ENCODE data around the gene WWC2. TPM values are rescaled to one million over a fixed set of nuclear protein-coding genes. Genes with fewer than 3 reads are reported as not detected.

WWC2 gene
- total RNA-seq, 1 donor from 2014 or later = 0.47 TPM

DNA sequence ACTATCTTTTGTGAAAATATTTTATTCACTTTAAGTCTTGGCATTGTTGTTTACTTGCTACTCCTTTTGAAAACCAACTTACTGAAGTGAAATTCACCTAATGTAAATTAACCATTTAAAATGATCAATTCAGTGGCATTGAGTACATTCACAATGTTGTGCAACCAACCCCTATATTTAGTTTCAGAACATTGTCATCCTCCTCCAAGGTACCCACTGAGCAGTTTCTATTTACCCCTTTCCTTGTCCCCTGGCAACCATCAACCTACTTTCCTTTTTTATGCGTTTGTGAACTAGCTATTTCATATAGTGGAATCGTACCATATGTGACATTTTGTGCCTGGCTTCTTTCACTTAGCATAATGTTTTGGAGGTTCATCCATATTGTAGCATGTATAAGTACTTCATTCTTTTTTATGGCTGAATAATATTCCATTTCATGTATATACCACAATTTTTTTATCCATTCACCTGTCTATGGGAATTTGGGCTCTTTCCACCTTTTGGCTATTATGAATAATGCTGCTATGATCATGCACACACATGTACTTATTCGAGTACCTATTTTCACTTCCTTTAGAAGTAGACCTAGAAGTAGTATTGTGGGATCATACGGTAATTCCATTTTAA lies 85.0 kb downstream of the WWC2 start:
- Mint-ChIP-seq H3K4me1 (no peaks in the 10 kb centered on the region), H3K4me3 (no peak overlapping the region), H3K27ac (no peak overlapping the region), H3K36me3 (ENCODE audit: low read depth) (no peaks in the 10 kb centered on the region), H3K9me3 (peaks cover 5% of the 10 kb centered on the region), H3K27me3 (peaks cover 3% of the 10 kb centered on the region)
- POLR2A ChIA-PET = no interaction called here
- ATAC-seq (ENCODE audit: low read depth) = no peak
- no peak for DNase-seq
- TF ChIP-seq, protein P1, sequence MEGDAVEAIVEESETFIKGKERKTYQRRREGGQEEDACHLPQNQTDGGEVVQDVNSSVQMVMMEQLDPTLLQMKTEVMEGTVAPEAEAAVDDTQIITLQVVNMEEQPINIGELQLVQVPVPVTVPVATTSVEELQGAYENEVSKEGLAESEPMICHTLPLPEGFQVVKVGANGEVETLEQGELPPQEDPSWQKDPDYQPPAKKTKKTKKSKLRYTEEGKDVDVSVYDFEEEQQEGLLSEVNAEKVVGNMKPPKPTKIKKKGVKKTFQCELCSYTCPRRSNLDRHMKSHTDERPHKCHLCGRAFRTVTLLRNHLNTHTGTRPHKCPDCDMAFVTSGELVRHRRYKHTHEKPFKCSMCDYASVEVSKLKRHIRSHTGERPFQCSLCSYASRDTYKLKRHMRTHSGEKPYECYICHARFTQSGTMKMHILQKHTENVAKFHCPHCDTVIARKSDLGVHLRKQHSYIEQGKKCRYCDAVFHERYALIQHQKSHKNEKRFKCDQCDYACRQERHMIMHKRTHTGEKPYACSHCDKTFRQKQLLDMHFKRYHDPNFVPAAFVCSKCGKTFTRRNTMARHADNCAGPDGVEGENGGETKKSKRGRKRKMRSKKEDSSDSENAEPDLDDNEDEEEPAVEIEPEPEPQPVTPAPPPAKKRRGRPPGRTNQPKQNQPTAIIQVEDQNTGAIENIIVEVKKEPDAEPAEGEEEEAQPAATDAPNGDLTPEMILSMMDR (IDR thresholded peaks at IDR 0.05) = no peak
- intact Hi-C loops (cut with micrococcal nuclease) = no loop called here
- CTCF ChIA-PET = no interaction called here

DNA sequence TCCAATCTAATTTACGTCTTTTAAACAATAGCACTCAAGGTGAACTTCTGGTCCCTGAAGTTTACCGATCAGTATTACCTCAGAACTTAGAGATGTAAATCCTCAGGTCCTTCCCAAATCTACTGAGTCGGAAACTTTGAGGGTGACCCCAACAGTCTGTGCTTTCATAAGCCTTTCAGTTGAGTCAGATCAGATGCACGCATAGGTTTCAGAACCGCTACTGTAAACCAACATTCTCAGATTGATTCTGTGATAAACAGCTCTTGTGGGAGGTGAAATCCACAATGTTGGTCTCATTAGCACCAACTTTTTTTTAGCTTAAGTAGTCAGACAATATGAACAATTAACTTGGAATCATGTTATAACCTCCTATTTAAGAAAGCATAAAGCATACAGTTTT lies 86.0 kb downstream of the WWC2 start:
- CTCF ChIA-PET = no interaction called here
- no peak overlapping the region for H3K27ac Mint-ChIP-seq
- ATAC-seq (ENCODE audit: low read depth) = no peak

DNA sequence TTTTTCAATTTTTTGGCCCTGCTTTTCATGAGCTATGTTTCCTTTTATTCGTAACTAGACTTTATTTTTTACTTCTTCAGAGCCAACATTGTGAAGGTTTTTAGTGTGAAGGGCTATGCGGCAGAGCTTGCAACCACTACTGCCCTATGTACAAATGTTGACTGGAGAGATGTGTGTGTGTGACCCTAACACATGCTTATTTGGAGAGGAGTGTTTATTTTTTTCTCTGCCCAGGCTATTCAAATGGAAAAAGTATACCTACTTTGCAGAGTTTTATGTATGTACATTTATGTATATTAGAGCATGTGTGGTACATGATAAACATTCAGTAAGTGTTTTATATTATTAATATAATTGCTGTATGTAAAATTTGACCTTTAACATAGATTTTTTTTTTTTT lies 86.5 kb downstream of the WWC2 start:
- intact Hi-C loops (cut with micrococcal nuclease) = no loop called here
- Mint-ChIP-seq H3K4me1 (no peaks in the 10 kb centered on the region), H3K27ac (no peak overlapping the region), H3K36me3 (ENCODE audit: low read depth) (no peaks in the 10 kb centered on the region), H3K9me3 (peaks cover 5% of the 10 kb centered on the region), H3K4me3 (no peak overlapping the region), H3K27me3 (peaks cover 3% of the 10 kb centered on the region)
- TF ChIP-seq, protein P1 (IDR thresholded peaks at IDR 0.05) = no peak
- DNase-seq (no peak), ATAC-seq (ENCODE audit: low read depth) (no peak)
- POLR2A ChIA-PET = no interaction called here
- CTCF ChIA-PET = no interaction called here

More for the DNA sequence above, 86.0 kb downstream of the WWC2 start:
- peaks cover 3% of the 10 kb centered on the region for H3K27me3 Mint-ChIP-seq
- POLR2A ChIA-PET = no interaction called here
- TF ChIP-seq, protein P1 (IDR thresholded peaks at IDR 0.05) = no peak
- H3K4me1 Mint-ChIP-seq = no peaks in the 10 kb centered on the region
- H3K36me3 Mint-ChIP-seq (ENCODE audit: low read depth) = no peaks in the 10 kb centered on the region
- intact Hi-C loops (cut with micrococcal nuclease) = no loop called here
- no peak for DNase-seq
- H3K9me3 Mint-ChIP-seq = peaks cover 5% of the 10 kb centered on the region
- no peak overlapping the region for H3K4me3 Mint-ChIP-seq

DNA sequence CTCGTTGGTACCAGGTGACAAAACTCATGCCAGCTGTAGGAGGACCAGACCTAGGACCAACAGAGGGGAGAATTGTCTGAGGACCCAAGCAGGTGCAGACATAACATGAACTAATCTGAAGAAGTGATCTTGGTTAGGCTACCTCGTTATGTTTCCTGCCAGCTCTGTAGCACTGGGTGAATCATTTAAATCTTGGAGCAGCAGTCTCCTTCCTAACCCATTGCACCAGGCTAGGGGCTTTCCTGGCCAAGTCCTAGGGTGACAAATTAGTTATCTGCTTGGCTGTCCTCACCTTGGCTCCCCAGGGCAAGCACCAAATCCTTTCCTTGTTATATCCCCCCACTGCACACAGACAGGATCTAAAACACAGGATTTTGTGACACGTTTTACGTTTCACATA lies 87.8 kb downstream of the WWC2 start:
- POLR2A ChIA-PET = no interaction called here
- Mint-ChIP-seq H3K27me3 (peaks cover 3% of the 10 kb centered on the region), H3K4me3 (no peak overlapping the region), H3K4me1 (no peaks in the 10 kb centered on the region), H3K27ac (no peak overlapping the region), H3K36me3 (ENCODE audit: low read depth) (no peaks in the 10 kb centered on the region), H3K9me3 (peaks cover 5% of the 10 kb centered on the region)
- TF ChIP-seq, protein P1 (IDR thresholded peaks at IDR 0.05) = no peak
- ATAC-seq (ENCODE audit: low read depth) (no peak), DNase-seq (no peak)
- intact Hi-C loops (cut with micrococcal nuclease) = no loop called here
- CTCF ChIA-PET = no interaction called here

DNA sequence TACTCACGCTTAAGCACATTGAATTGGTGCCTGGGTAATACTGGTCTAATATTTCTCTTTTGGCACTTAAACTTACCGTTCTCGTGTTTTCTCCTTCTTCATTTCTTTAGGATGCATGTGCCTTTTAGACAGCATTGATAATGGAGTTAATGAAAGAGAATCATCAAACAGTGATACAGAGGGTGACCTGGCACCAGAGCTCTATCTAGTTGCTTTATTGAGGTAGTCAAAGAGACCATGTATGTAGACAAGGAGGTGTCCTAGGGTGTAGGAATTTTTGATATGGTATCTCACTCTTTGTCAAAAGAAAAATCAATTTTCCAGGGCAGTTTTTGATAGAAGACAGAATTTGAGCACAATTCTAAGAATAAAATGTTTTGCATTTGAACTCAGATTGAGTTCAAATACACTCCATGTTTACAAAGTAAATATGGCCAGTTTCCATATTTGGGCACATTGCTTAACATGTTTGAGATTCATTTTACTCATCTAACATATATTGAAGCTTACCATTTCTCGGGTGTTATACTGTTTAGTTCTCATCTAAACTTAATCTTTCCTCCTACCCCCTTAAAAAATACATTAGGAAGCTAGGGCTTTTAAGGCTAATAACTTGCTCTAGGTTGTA lies 92.0 kb downstream of the WWC2 start:
- no peak for DNase-seq
- TF ChIP-seq, protein P1 (IDR thresholded peaks at IDR 0.05) = no peak
- Mint-ChIP-seq H3K4me1 (no peaks in the 10 kb centered on the region), H3K9me3 (no peaks in the 10 kb centered on the region), H3K36me3 (ENCODE audit: low read depth) (no peaks in the 10 kb centered on the region), H3K27ac (no peak overlapping the region), H3K4me3 (no peak overlapping the region), H3K27me3 (peaks cover 2% of the 10 kb centered on the region)
- ChIA-PET POLR2A (no interaction called here), CTCF (no interaction called here)
- no peak for ATAC-seq (ENCODE audit: low read depth)
- intact Hi-C loops (cut with micrococcal nuclease) = no loop called here
